HepG2 (cell line): Measurements from ENCODE around the gene PCSK5. TPM values are rescaled to one million over a fixed set of nuclear protein-coding genes. Genes with fewer than 3 reads are reported as not detected.

ENCODE experiments used
- ATAC-seq: fragments of 200-7000 bp; cut with Tn5 transposase; 3 replicates; pipeline ENCODE4 v1.9.1; 2020; ENCODE audit warnings: mild to moderate bottlenecking, moderate library complexity
- BruUV-seq: library from RNA; stranded (reverse); fragments of 400-500 nt; replicated peaks from 2 replicates; lab custom pipeline; 2021; lab: Mats Ljungman, UMichigan
- CTCF ChIA-PET: fragments of 300-600 bp; formaldehyde crosslinking; extraction: SDS; loops from one replicate; lab custom pipeline; 2021; ENCODE audit warnings: low total read pairs, inconsistent platforms, low intra/inter-chr PET ratio; lab: Yijun Ruan, JAX
- POLR2A ChIA-PET: fragments of 350-600 bp; sonication (Branson Sonifier 250); formaldehyde crosslinking; loops from one replicate; lab custom pipeline; 2020; ENCODE audit warnings: antibody characterized with exemption, inconsistent platforms; lab: Yijun Ruan, JAX
- DNase-seq: peaks from one replicate; pipeline ENCODE4 v3.0.0-alpha.2; 2015; ENCODE audit warnings: low spot score
- FAIRE-seq: peaks from 3 replicates; lab custom pipeline; 2011; peaks lifted over from hg19 to GRCh38; lab: Jason Lieb, UNC
- H2AFZ ChIP-seq: one replicate; pipeline ENCODE4 v1.6.1; 2011; ENCODE audit warnings: low read length, inconsistent platforms
- H3K27ac ChIP-seq: fragments of 300-600 bp; 3 replicates; pipeline ENCODE4 v1.8.0; 2011; ENCODE audit warnings: mixed run types, mild to moderate bottlenecking, mixed read lengths, low read length, inconsistent platforms; ENCODE audit not compliant: insufficient read depth; ENCODE audit errors: extremely low read length
- H3K27me3 ChIP-seq, 2 experiments: fragments of 200-600 bp in 1 of 2; 2 replicates in 1 of 2; 3 replicates in 1 of 2; pipeline versions ENCODE4 v1.6.0 to v1.8.0; 2011; ENCODE audit warnings: low read length in 2 of 2, mild to moderate bottlenecking in 2 of 2, moderate library complexity in 2 of 2, inconsistent platforms in 1 of 2; ENCODE audit not compliant: insufficient read depth in 2 of 2, control insufficient read depth in 1 of 2
- H3K36me3 ChIP-seq, 2 experiments: fragments of 200-600 bp in 1 of 2; replicated peaks in 1 of 2; 2 replicates in 1 of 2; 3 replicates in 1 of 2; pipeline versions ENCODE4 v1.5.1 to v1.8.0; 2011; ENCODE audit warnings: low read length in 2 of 2, inconsistent platforms in 1 of 2; ENCODE audit not compliant: insufficient read depth in 2 of 2, control insufficient read depth in 1 of 2
- H3K4me1 ChIP-seq: 2 replicates; pipeline ENCODE4 v1.5.1; 2012; ENCODE audit warnings: low read length, inconsistent platforms; ENCODE audit not compliant: insufficient read depth
- H3K4me2 ChIP-seq: 2 replicates; pipeline ENCODE4 v1.6.0; 2011; ENCODE audit warnings: low read depth, low read length, inconsistent platforms
- H3K4me3 ChIP-seq, 3 experiments: fragments of 200-600 bp in 1 of 3; sonication (generic), shearing (Covaris generic) in 1 of 3; replicated peaks in 1 of 3; 2 replicates each; pipeline ENCODE4 v1.5.1; 2011 to 2016; ENCODE audit warnings: low read length in 3 of 3, inconsistent platforms in 2 of 3, low read depth in 2 of 3, mild to moderate bottlenecking in 2 of 3, control low read depth in 1 of 3, mixed read lengths in 1 of 3; ENCODE audit not compliant: insufficient read depth in 1 of 3
- H3K79me2 ChIP-seq: one replicate; pipeline ENCODE4 v1.6.1; 2011; ENCODE audit warnings: low read length, inconsistent platforms; ENCODE audit not compliant: insufficient read depth
- H3K9ac ChIP-seq: 2 replicates; pipeline ENCODE4 v1.6.0; 2011; ENCODE audit warnings: mild to moderate bottlenecking, low read depth, low read length, inconsistent platforms; ENCODE audit not compliant: insufficient read depth
- H3K9me3 ChIP-seq: 2 replicates; pipeline ENCODE4 v1.5.1; 2012; ENCODE audit warnings: mild to moderate bottlenecking, low read length
- H4K20me1 ChIP-seq: 2 replicates; pipeline ENCODE4 v1.6.0; 2011; ENCODE audit warnings: inconsistent platforms, mild to moderate bottlenecking, low read length, moderate library complexity; ENCODE audit not compliant: insufficient read depth
- ADNP ChIP-seq: sonication (generic); formaldehyde crosslinking; IDR thresholded peaks from 2 replicates; pipeline ENCODE4 v1.4.0; 2020; ENCODE audit warnings: missing genetic modification reagents
- CENPBD1 ChIP-seq: sonication (generic); formaldehyde crosslinking; IDR thresholded peaks from 2 replicates; pipeline ENCODE4 v1.8.0; 2022; ENCODE audit warnings: missing genetic modification reagents, low read depth, mild to moderate bottlenecking, borderline replicate concordance
- EP300 ChIP-seq, 3 experiments: sonication (generic) in 1 of 3; formaldehyde crosslinking in 1 of 3; IDR thresholded peaks; 2 replicates each; pipeline versions ENCODE4 v1.5.1 to v1.6.1; 2011 to 2020; ENCODE audit warnings: low read depth in 2 of 3, low read length in 2 of 3, borderline replicate concordance in 1 of 3, improper control_type of control experiment in 1 of 3, mild to moderate bottlenecking in 1 of 3, missing genetic modification reagents in 1 of 3, moderate library complexity in 1 of 3
- FOXM1 ChIP-seq: sonication (generic); formaldehyde crosslinking; IDR thresholded peaks from 2 replicates; pipeline ENCODE4 v1.5.0; 2020; ENCODE audit warnings: missing genetic modification reagents
- HOXA9 ChIP-seq: sonication (generic); formaldehyde crosslinking; IDR thresholded peaks from 2 replicates; pipeline ENCODE4 v1.8.1; 2022; ENCODE audit warnings: missing genetic modification reagents, mild to moderate bottlenecking, moderate library complexity, borderline replicate concordance
- SKIL ChIP-seq: sonication (generic); formaldehyde crosslinking; IDR thresholded peaks from 2 replicates; pipeline ENCODE4 v1.8.0; 2022; ENCODE audit warnings: missing genetic modification reagents, mild to moderate bottlenecking, moderate library complexity, borderline replicate concordance
- SMYD3 ChIP-seq: sonication (generic); formaldehyde crosslinking; IDR thresholded peaks from 2 replicates; pipeline ENCODE4 v1.8.1; 2023; ENCODE audit warnings: mild to moderate bottlenecking, missing genetic modification reagents
- TEF ChIP-seq: sonication (generic); formaldehyde crosslinking; IDR thresholded peaks from 2 replicates; pipeline ENCODE4 v1.5.0; 2020; ENCODE audit warnings: missing genetic modification reagents
- THAP8 ChIP-seq: sonication (generic); formaldehyde crosslinking; IDR thresholded peaks from 2 replicates; pipeline ENCODE4 v1.5.1; 2020; ENCODE audit warnings: missing genetic modification reagents, mild to moderate bottlenecking, borderline replicate concordance
- ZNF513 ChIP-seq: sonication (generic); formaldehyde crosslinking; conservative IDR thresholded peaks from 2 replicates; pipeline ENCODE4 v1.5.0; 2020; ENCODE audit warnings: missing genetic modification reagents
- ZNF589 ChIP-seq: sonication (generic); formaldehyde crosslinking; conservative IDR thresholded peaks from 2 replicates; pipeline ENCODE4 v1.8.0; 2022; ENCODE audit warnings: mild to moderate bottlenecking, moderate library complexity, missing genetic modification reagents
- ZNF7 ChIP-seq: IDR thresholded peaks from 2 replicates; pipeline ENCODE4 v1.6.1; 2016; ENCODE audit warnings: missing biosample characterization, missing genetic modification reagents
- ZSCAN29 ChIP-seq: sonication (generic); formaldehyde crosslinking; conservative IDR thresholded peaks from 2 replicates; pipeline ENCODE4 v1.4.0; 2020; ENCODE audit warnings: mild to moderate bottlenecking, missing genetic modification reagents
- WGBS: methylation state at CpG from one replicate; pipeline ENCODE4 v1.1.6; 2017; ENCODE audit warnings: low lambda C conversion rate; 5-methylcytosine and 5-hydroxymethylcytosine counted together
- in situ Hi-C: cut with HindIII; loops from 2 replicates; pipeline ENCODE4 v1.10.0; 2017; ENCODE audit warnings: low pct_unique_long_range_greater_than_20kb; ENCODE audit not compliant: extremely low pct_ligation_motif_present
- intact Hi-C: fragments of 100-400 bp; cut with micrococcal nuclease; formaldehyde crosslinking; loops from one replicate; pipeline ENCODE4 v1.10.0; 2022; ENCODE audit not compliant: unreplicated experiment
- polyA plus RNA-seq, 8 experiments: library from polyadenylated mRNA; depleted of rRNA in 3 of 8; stranded (reverse) in 7 of 8; unstranded in 1 of 8; fragments of >200 nt; fragmentation: Illumina TruSeq in 4 of 8; extraction: Trizol in 4 of 8; gene quantifications; 2 replicates each; pipeline versions ENCODE4 v1.2.1 to v1.2.3, GENCODE V29; 2011 to 2016; ENCODE audit warnings: low read depth in 4 of 8, missing spikeins in 1 of 8, mixed read lengths in 1 of 8; ENCODE audit not compliant: insufficient read depth in 1 of 8
- total RNA-seq, 5 experiments: library from RNA; depleted of rRNA; stranded (reverse); fragments of >200 nt; fragmentation: Illumina TruSeq; extraction: Trizol; gene quantifications; 2 replicates each; pipeline ENCODE4 v1.2.3, GENCODE V29; 2016; ENCODE audit warnings: low read depth in 1 of 5

PCSK5 gene
- total and polyA plus RNA-seq, 2 of the 13 experiments (the other 11 are each of a cell fraction or from before 2014, with no cell fraction given) = 0.55 to 0.66 TPM

- TF ChIP-seq TEF (CRISPR knock-in tag) = no peak
- TF ChIP-seq EP300 (IDR thresholded peaks at IDR 0.05; ENCODE audit: low read depth in 2 of 2, low read length in 2 of 2) = no peak
- TF ChIP-seq EP300 (CRISPR knock-in tag; IDR thresholded peaks at IDR 0.05; ENCODE audit: borderline replicate concordance) = no peak
- TF ChIP-seq SKIL (CRISPR knock-in tag) = no peak
These were observed 31.9 kb upstream of the PCSK5 start (continued) for GRCh38 chr9:75858497-75859092.

- H3K4me3 ChIP-seq = no peak overlapping the region
- 34% methylated on average over 4 of the region's 4 CpGs for WGBS
- no peak overlapping the region for H2AFZ ChIP-seq
- no peak overlapping the region for H3K27ac ChIP-seq
- BruUV-seq = no TSS peak
- in situ Hi-C loops = no loop called here
- H3K9ac ChIP-seq = no peak overlapping the region
- no peak for FAIRE-seq
- no peaks in the 10 kb centered on the region for H3K79me2 ChIP-seq
- H3K36me3 ChIP-seq = no peaks in the 10 kb centered on the region
- ChIA-PET CTCF (no interaction called here), POLR2A (no interaction called here)
- DNase-seq = no peak
- H3K4me1 ChIP-seq = no peaks in the 10 kb centered on the region
- no peaks in the 10 kb centered on the region for H3K9me3 ChIP-seq
- TF ChIP-seq ZSCAN29 = no peak
- no peak for TF ChIP-seq ZNF513
- no peak for TF ChIP-seq CENPBD1 (CRISPR knock-in tag)
- no peak for TF ChIP-seq HOXA9 (CRISPR knock-in tag)
- no peak for TF ChIP-seq SMYD3 (CRISPR knock-in tag)
- no peak for TF ChIP-seq FOXM1 (CRISPR knock-in tag)
- TF ChIP-seq ZNF589 (CRISPR knock-in tag) = no peak
- no peak for TF ChIP-seq THAP8 (CRISPR knock-in tag)
- TF ChIP-seq ZNF7 = no peak
- TF ChIP-seq ADNP (CRISPR knock-in tag) = no peak
- no peak for ATAC-seq
- no peaks in the 10 kb centered on the region for H3K27me3 ChIP-seq
- H4K20me1 ChIP-seq = no peaks in the 10 kb centered on the region
- H3K4me2 ChIP-seq = no peak overlapping the region
- intact Hi-C loops = no loop called here
These were observed 26.2 kb upstream of the PCSK5 start for GRCh38 chr9:75864266-75864665.
